ENCODE results near the gene ASB16.

DNA sequence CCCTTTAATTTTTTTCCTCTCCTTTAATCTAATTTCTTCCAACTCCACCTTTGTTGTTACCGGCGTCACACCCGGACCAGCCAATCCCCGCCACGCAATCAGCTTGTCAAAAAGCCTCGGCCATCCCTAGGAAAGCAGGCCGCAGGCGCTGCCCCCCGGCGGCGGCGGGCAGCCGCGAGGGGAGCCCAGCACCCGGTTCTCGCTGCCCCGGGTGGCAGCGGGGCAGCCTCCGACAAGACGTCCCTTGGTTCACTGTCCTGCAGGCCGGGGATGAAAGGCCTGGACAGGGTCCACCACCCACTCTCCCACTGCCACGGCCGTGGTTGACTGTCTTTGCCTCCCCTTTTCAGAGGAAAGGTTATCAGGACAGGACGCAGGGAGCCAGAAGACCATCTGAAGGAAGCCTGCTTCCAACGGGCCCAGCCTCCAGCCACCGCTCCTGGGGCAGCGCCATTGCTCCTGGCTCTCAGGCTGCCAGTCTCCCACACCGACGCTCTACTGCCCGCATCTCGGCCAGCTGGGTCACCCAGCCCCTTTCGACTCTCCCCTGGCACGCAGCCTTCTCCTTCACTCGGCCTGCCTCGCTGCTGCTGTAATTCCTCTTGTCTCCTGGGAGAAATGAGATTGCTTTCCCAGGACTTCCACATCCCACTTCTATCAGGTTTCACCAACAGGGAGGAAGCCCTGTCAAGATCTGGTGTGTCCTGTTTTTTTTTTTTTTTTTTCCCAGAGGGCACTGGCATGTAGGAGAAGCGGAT lies 51.8 kb downstream of the ASB16 start:
- TF ChIP-seq POLR2A (IDR thresholded peaks at IDR 0.05): peak; percentile 16 to 30
- TF ChIP-seq CTCF (IDR thresholded peaks at IDR 0.05): peak in 2 of 6 experiments; percentile 7 to 20

Measured in Peyer's patch (tissue), 4 donors.